Measurements from ENCODE around the gene AKT3. TPM values are rescaled to one million over a fixed set of nuclear protein-coding genes. Genes with fewer than 3 reads are reported as not detected.

Gene AKT3
- total RNA-seq, 2 experiments from 2014 or later = 80.4 to 88.5 TPM

DNA sequence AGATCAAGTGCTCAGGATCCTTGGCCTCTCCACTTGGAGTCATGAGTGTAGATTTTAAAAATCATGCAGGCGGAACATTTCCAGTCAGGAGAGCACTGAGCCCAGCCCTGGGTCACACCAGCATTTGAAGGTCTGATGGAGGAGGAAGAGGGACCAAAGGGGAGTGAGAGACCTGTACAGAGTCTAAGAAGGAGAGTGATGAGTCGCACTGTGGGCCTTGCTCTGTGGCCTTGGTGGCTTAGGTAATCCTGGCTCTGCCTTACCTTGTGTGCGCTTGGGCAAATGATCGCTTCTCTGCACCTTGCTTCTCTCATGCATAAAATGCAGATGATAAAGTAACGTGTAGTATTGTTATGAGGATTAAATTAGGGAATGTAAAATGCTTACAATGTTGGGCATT is 368.9 kb downstream of the AKT3 start:
- Histone ChIP-seq H3K27ac (ENCODE audit: low read depth in 1 of 2, low read length in 2 of 2) (no peak overlapping the region), H3K4me3 (ENCODE audit: low read length) (no peak overlapping the region), H3K36me3 (ENCODE audit: insufficient read depth, low read length) (no peaks in the 10 kb centered on the region), H3K4me1 (ENCODE audit: insufficient read depth, low read length) (peaks cover 16% of the 10 kb centered on the region), H3K9me3 (ENCODE audit: control insufficient read depth in 1 of 2, insufficient read depth in 1 of 2, low read length in 2 of 2) (no peaks in the 10 kb centered on the region), H3K27me3 (ENCODE audit: control insufficient read depth in 1 of 2, insufficient read depth in 2 of 2, low read length in 2 of 2) (no peaks in the 10 kb centered on the region)
- TF ChIP-seq, protein P1, sequence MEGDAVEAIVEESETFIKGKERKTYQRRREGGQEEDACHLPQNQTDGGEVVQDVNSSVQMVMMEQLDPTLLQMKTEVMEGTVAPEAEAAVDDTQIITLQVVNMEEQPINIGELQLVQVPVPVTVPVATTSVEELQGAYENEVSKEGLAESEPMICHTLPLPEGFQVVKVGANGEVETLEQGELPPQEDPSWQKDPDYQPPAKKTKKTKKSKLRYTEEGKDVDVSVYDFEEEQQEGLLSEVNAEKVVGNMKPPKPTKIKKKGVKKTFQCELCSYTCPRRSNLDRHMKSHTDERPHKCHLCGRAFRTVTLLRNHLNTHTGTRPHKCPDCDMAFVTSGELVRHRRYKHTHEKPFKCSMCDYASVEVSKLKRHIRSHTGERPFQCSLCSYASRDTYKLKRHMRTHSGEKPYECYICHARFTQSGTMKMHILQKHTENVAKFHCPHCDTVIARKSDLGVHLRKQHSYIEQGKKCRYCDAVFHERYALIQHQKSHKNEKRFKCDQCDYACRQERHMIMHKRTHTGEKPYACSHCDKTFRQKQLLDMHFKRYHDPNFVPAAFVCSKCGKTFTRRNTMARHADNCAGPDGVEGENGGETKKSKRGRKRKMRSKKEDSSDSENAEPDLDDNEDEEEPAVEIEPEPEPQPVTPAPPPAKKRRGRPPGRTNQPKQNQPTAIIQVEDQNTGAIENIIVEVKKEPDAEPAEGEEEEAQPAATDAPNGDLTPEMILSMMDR (IDR thresholded peaks at IDR 0.05) = no peak
- H3K36me3 Mint-ChIP-seq (ENCODE audit: low read depth) = no peaks in the 10 kb centered on the region
- intact Hi-C loops (cut with DNase I, micrococcal nuclease) = no loop called here
- DNase-seq = no peak
- H3K9me3 Mint-ChIP-seq = no peaks in the 10 kb centered on the region
- ATAC-seq (ENCODE audit: poor library complexity) = no peak
- H3K4me3 Mint-ChIP-seq = no peak overlapping the region
- peaks cover 22% of the 10 kb centered on the region for H3K4me1 Mint-ChIP-seq (ENCODE audit: low read depth)
- CTCF ChIA-PET = no interaction called here
- POLR2A ChIA-PET = no interaction called here
- H3K27me3 Mint-ChIP-seq = no peaks in the 10 kb centered on the region
- H3K27ac Mint-ChIP-seq = no peak overlapping the region

- Mint-ChIP-seq H3K27ac (no peak overlapping the region), H3K27me3 (no peaks in the 10 kb centered on the region), H3K4me1 (ENCODE audit: low read depth) (peaks cover 29% of the 10 kb centered on the region), H3K9me3 (no peaks in the 10 kb centered on the region), H3K4me3 (no peak overlapping the region), H3K36me3 (ENCODE audit: low read depth) (peaks cover 4% of the 10 kb centered on the region)
- Histone ChIP-seq H3K9me3 (ENCODE audit: control insufficient read depth in 1 of 2, insufficient read depth in 1 of 2, low read length in 2 of 2) (no peaks in the 10 kb centered on the region), H3K27me3 (ENCODE audit: control insufficient read depth in 1 of 2, insufficient read depth in 2 of 2, low read length in 2 of 2) (no peaks in the 10 kb centered on the region), H3K4me3 (ENCODE audit: low read length) (no peak overlapping the region), H3K4me1 (ENCODE audit: insufficient read depth, low read length) (peaks cover 9% of the 10 kb centered on the region), H3K36me3 (ENCODE audit: insufficient read depth, low read length) (no peaks in the 10 kb centered on the region), H3K27ac (ENCODE audit: low read depth in 1 of 2, low read length in 2 of 2) (no peak overlapping the region)
- ChIA-PET CTCF (no interaction called here), POLR2A (no interaction called here)
- DNase-seq (peak in 2 of 14 experiments; percentile 28 to 40), ATAC-seq (ENCODE audit: poor library complexity) (no peak)
- intact Hi-C loops (cut with DNase I, micrococcal nuclease) = loop anchor here in 1 of 2 experiments (1.0 kb wide), 1 partner anchor 31 kb away; no protein-coding TSS in a partner anchor
- TF ChIP-seq, protein P1 (IDR thresholded peaks at IDR 0.05) = no peak
These were observed 372.2 kb downstream of the AKT3 start for GRCh38 chr1:243477731-243478290.

DNA sequence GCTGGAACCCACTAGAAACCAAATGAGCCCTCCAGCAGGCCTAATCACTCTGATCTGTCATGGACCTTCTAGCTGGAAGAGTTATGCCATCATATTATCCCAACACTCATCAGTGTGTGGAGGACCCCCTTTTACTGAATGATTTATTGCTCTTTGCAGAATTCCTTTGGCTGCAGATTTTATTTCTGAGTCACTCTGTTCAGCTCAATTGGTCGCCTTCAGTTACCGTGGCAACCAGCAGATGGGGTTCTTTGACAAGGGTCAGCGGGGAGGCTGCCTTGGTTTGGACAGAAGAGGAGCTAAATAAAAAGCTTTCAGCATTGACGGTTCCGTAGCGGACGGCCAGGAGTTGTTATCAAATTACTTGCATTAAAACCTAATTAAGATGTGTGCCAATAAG is 374.1 kb downstream of the AKT3 start:
- Mint-ChIP-seq H3K9me3 (no peaks in the 10 kb centered on the region), H3K27ac (no peak overlapping the region), H3K36me3 (ENCODE audit: low read depth) (peaks cover 4% of the 10 kb centered on the region), H3K4me1 (ENCODE audit: low read depth) (peaks cover 22% of the 10 kb centered on the region), H3K27me3 (no peaks in the 10 kb centered on the region), H3K4me3 (no peak overlapping the region)
- DNase-seq (no peak), ATAC-seq (ENCODE audit: poor library complexity) (no peak)
- Histone ChIP-seq H3K36me3 (ENCODE audit: insufficient read depth, low read length) (no peaks in the 10 kb centered on the region), H3K27me3 (ENCODE audit: control insufficient read depth in 1 of 2, insufficient read depth in 2 of 2, low read length in 2 of 2) (no peaks in the 10 kb centered on the region), H3K27ac (ENCODE audit: low read depth in 1 of 2, low read length in 2 of 2) (no peak overlapping the region), H3K4me3 (ENCODE audit: low read length) (no peak overlapping the region), H3K4me1 (ENCODE audit: insufficient read depth, low read length) (peaks cover 3% of the 10 kb centered on the region), H3K9me3 (ENCODE audit: control insufficient read depth in 1 of 2, insufficient read depth in 1 of 2, low read length in 2 of 2) (no peaks in the 10 kb centered on the region)
- intact Hi-C loops (cut with DNase I, micrococcal nuclease) = no loop called here
- CTCF ChIA-PET = no interaction called here
- TF ChIP-seq, protein P1 (IDR thresholded peaks at IDR 0.05) = no peak
- POLR2A ChIA-PET = no interaction called here
